ENCODE results near the gene FRS3. TPM values are rescaled to one million over a fixed set of nuclear protein-coding genes. Genes with fewer than 3 reads are reported as not detected.
A peak's percentile ranks its signal among the peaks of the same experiment; 100 is the strongest.

FRS3 gene
- total and polyA plus RNA-seq, 9 of the 15 experiments (the other 6 are each of a cell fraction or from before 2014, with no cell fraction given) = 0.03 to 3.7 (median 1.6) TPM

DNA sequence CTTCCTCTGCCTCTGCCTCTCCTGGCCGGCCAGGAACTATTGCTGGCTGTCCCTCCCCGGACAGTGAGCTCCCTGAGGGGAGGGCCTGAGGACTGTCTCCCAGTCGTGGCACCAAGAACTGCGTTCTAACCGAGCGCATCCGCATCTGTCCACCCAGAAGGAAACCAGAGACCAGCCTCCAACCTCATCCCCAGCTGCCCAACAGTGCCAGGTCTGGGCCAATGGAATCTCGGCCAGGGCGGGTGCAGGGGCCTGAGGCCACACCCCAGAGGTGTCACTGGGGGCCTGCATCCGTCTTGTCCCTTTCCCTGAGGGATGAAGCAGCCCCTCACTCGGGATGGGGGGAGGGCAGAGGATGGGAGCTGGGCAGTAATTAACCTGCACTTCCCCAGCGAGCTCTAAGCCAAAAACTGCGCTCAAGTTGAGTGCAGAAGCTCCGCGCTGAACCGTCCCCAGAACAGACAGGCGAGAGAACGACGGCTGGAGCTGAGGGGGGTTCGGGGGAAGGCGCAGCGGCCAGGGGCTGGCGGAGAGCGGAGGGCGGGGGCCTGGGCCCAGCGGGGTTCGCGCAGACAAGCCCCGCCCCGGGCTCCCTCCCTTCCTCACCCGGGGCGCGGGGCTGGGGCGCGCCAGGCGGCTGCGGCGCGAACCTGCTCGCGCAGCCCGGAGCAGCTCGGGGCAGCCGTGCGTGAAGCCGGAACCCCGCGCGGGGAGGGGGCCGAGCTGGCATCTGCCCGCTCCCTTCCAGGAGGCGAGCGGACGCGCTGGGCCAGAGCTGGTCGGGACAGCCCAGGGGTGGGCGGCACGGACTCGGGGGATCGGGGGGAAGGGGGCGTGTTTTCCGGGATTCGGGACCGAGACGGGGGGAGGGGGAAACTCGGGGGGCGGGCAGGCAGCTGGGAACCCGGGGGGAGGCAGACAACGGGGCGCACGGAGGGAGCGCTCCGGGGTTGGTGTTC lies 45.7 kb downstream of the FRS3 start (continued):
- TF ChIP-seq, protein P1, sequence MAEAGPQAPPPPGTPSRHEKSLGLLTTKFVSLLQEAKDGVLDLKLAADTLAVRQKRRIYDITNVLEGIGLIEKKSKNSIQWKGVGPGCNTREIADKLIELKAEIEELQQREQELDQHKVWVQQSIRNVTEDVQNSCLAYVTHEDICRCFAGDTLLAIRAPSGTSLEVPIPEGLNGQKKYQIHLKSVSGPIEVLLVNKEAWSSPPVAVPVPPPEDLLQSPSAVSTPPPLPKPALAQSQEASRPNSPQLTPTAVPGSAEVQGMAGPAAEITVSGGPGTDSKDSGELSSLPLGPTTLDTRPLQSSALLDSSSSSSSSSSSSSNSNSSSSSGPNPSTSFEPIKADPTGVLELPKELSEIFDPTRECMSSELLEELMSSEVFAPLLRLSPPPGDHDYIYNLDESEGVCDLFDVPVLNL (CRISPR knock-in tag; IDR thresholded peaks at IDR 0.05; ENCODE audit: low read depth) = no peak
- TF ChIP-seq NR1H2 (CRISPR knock-in tag; IDR thresholded peaks at IDR 0.05) (no peak), BDP1 (IDR thresholded peaks at IDR 0.05; ENCODE audit: insufficient read depth, insufficient read length) (no peak), ZNF41 (CRISPR knock-in tag; conservative IDR thresholded peaks at IDR 0.05) (no peak), CBX5 (IDR thresholded peaks at IDR 0.05; ENCODE audit: borderline replicate concordance, low read depth) (no peak), JUNB (CRISPR knock-in tag; conservative IDR thresholded peaks at IDR 0.05) (no peak), ZNF133 (CRISPR knock-in tag; IDR thresholded peaks at IDR 0.05) (no peak), ZNF586 (CRISPR knock-in tag; conservative IDR thresholded peaks at IDR 0.05) (no peak), RB1 (IDR thresholded peaks at IDR 0.05; ENCODE audit: low read depth) (peak; percentile 60; the same call in 1 of the 2 replicates), MAZ (CRISPR knock-in tag; conservative IDR thresholded peaks at IDR 0.05 in 1 of 2, IDR thresholded peaks at IDR 0.05 in 1 of 2) (peak; percentile 49 to 61; a peak in 2 of 4 replicates), NFRKB (IDR thresholded peaks at IDR 0.05; ENCODE audit: low read depth) (no peak), NR4A1 (CRISPR knock-in tag; IDR thresholded peaks at IDR 0.05) (no peak), NR4A1 (tag; IDR thresholded peaks at IDR 0.05) (no peak), U2AF2 (optimal IDR thresholded peaks at IDR 0.05; ENCODE audit: low read depth, low read length) (no peak), ZNF551 (CRISPR knock-in tag; IDR thresholded peaks at IDR 0.05) (no peak)
- TF ChIP-seq, protein P2, sequence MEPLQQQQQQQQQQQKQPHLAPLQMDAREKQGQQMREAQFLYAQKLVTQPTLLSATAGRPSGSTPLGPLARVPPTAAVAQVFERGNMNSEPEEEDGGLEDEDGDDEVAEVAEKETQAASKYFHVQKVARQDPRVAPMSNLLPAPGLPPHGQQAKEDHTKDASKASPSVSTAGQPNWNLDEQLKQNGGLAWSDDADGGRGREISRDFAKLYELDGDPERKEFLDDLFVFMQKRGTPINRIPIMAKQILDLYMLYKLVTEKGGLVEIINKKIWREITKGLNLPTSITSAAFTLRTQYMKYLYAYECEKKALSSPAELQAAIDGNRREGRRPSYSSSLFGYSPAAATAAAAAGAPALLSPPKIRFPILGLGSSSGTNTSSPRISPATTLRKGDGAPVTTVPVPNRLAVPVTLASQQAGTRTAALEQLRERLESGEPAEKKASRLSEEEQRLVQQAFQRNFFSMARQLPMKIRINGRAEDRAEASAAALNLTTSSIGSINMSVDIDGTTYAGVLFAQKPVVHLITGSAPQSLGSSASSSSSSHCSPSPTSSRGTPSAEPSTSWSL (CRISPR knock-in tag; IDR thresholded peaks at IDR 0.05; ENCODE audit: borderline replicate concordance) = no peak
- TF ChIP-seq, protein P3, sequence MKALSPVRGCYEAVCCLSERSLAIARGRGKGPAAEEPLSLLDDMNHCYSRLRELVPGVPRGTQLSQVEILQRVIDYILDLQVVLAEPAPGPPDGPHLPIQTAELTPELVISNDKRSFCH (CRISPR knock-in tag; IDR thresholded peaks at IDR 0.05) = no peak
- TF ChIP-seq, protein P3 (tag; IDR thresholded peaks at IDR 0.05) = no peak
- TF ChIP-seq, protein P4, sequence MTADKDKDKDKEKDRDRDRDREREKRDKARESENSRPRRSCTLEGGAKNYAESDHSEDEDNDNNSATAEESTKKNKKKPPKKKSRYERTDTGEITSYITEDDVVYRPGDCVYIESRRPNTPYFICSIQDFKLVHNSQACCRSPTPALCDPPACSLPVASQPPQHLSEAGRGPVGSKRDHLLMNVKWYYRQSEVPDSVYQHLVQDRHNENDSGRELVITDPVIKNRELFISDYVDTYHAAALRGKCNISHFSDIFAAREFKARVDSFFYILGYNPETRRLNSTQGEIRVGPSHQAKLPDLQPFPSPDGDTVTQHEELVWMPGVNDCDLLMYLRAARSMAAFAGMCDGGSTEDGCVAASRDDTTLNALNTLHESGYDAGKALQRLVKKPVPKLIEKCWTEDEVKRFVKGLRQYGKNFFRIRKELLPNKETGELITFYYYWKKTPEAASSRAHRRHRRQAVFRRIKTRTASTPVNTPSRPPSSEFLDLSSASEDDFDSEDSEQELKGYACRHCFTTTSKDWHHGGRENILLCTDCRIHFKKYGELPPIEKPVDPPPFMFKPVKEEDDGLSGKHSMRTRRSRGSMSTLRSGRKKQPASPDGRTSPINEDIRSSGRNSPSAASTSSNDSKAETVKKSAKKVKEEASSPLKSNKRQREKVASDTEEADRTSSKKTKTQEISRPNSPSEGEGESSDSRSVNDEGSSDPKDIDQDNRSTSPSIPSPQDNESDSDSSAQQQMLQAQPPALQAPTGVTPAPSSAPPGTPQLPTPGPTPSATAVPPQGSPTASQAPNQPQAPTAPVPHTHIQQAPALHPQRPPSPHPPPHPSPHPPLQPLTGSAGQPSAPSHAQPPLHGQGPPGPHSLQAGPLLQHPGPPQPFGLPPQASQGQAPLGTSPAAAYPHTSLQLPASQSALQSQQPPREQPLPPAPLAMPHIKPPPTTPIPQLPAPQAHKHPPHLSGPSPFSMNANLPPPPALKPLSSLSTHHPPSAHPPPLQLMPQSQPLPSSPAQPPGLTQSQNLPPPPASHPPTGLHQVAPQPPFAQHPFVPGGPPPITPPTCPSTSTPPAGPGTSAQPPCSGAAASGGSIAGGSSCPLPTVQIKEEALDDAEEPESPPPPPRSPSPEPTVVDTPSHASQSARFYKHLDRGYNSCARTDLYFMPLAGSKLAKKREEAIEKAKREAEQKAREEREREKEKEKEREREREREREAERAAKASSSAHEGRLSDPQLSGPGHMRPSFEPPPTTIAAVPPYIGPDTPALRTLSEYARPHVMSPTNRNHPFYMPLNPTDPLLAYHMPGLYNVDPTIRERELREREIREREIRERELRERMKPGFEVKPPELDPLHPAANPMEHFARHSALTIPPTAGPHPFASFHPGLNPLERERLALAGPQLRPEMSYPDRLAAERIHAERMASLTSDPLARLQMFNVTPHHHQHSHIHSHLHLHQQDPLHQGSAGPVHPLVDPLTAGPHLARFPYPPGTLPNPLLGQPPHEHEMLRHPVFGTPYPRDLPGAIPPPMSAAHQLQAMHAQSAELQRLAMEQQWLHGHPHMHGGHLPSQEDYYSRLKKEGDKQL (CRISPR knock-in tag; IDR thresholded peaks at IDR 0.05; ENCODE audit: borderline replicate concordance) = no peak; the same call in 1 of the 2 replicates

Data from K562 (cell line).